ENCODE measurements around the gene IQCH. TPM values are rescaled to one million over a fixed set of nuclear protein-coding genes. Genes with fewer than 3 reads are reported as not detected.

Gene IQCH
- total RNA-seq, 2 donors from 2014 or later: 5.8 to 9.5 TPM

- 89% methylated on average over 4 of the region's 4 CpGs for WGBS
- Histone ChIP-seq H3K36me3 (no peaks in the 10 kb centered on the region), H3K27me3 (replicated peaks; ENCODE audit: insufficient read depth) (no peaks in the 10 kb centered on the region), H3K9me3 (no peaks in the 10 kb centered on the region), H3K4me3 (no peak overlapping the region), H3K4me1 (replicated peaks) (no peaks in the 10 kb centered on the region), H3K27ac (no peak overlapping the region)
- no peak for TF ChIP-seq CTCF (IDR thresholded peaks at IDR 0.05)
- TF ChIP-seq POLR2AphosphoS5 (IDR thresholded peaks at IDR 0.05): no peak
- no peak for TF ChIP-seq POLR2A (IDR thresholded peaks at IDR 0.05)
- intact Hi-C loops (cut with DNase I): no loop called here
- no peak for DNase-seq (ENCODE audit: low spot score)
These were observed 86.0 kb downstream of the IQCH start for GRCh38 chr15:67340630-67341029.

GRCh38 chr15:67341539-67341938 lies 87.0 kb downstream of the IQCH start:
- Histone ChIP-seq H3K4me3 (no peak overlapping the region), H3K9me3 (no peaks in the 10 kb centered on the region), H3K36me3 (no peaks in the 10 kb centered on the region), H3K27me3 (replicated peaks; ENCODE audit: insufficient read depth) (no peaks in the 10 kb centered on the region), H3K27ac (no peak overlapping the region), H3K4me1 (replicated peaks) (no peaks in the 10 kb centered on the region)
- DNase-seq (ENCODE audit: low spot score): no peak
- 90% methylated on average over 2 of the region's 2 CpGs for WGBS
- intact Hi-C loops (cut with DNase I): no loop called here
- TF ChIP-seq POLR2A (IDR thresholded peaks at IDR 0.05) (no peak), CTCF (IDR thresholded peaks at IDR 0.05) (no peak), POLR2AphosphoS5 (IDR thresholded peaks at IDR 0.05) (no peak)

- DNase-seq (ENCODE audit: low spot score): no peak
- Histone ChIP-seq H3K4me1 (replicated peaks) (no peaks in the 10 kb centered on the region), H3K4me3 (no peak overlapping the region), H3K27ac (no peak overlapping the region), H3K27me3 (replicated peaks; ENCODE audit: insufficient read depth) (no peaks in the 10 kb centered on the region), H3K36me3 (no peaks in the 10 kb centered on the region), H3K9me3 (no peaks in the 10 kb centered on the region)
- no peak for TF ChIP-seq CTCF (IDR thresholded peaks at IDR 0.05)
- no peak for TF ChIP-seq POLR2AphosphoS5 (IDR thresholded peaks at IDR 0.05)
- TF ChIP-seq POLR2A (IDR thresholded peaks at IDR 0.05): no peak
- intact Hi-C loops (cut with DNase I): no loop called here
These were observed 88.6 kb downstream of the IQCH start for GRCh38 chr15:67343206-67343605.

- intact Hi-C loops (cut with DNase I): no loop called here
- TF ChIP-seq POLR2A (IDR thresholded peaks at IDR 0.05) (no peak), POLR2AphosphoS5 (IDR thresholded peaks at IDR 0.05) (no peak), CTCF (IDR thresholded peaks at IDR 0.05) (no peak)
- Histone ChIP-seq H3K36me3 (no peaks in the 10 kb centered on the region), H3K27ac (no peak overlapping the region), H3K9me3 (no peaks in the 10 kb centered on the region), H3K4me3 (no peak overlapping the region), H3K4me1 (replicated peaks) (no peaks in the 10 kb centered on the region), H3K27me3 (replicated peaks; ENCODE audit: insufficient read depth) (no peaks in the 10 kb centered on the region)
- DNase-seq (ENCODE audit: low spot score): no peak
These were observed 95.0 kb downstream of the IQCH start for GRCh38 chr15:67349634-67350033.

GRCh38 chr15:67350042-67350441 lies 95.5 kb downstream of the IQCH start:
- Histone ChIP-seq H3K36me3 (no peaks in the 10 kb centered on the region), H3K9me3 (no peaks in the 10 kb centered on the region), H3K4me1 (replicated peaks) (no peaks in the 10 kb centered on the region), H3K4me3 (no peak overlapping the region), H3K27ac (no peak overlapping the region), H3K27me3 (replicated peaks; ENCODE audit: insufficient read depth) (no peaks in the 10 kb centered on the region)
- DNase-seq (ENCODE audit: low spot score): no peak
- TF ChIP-seq CTCF (IDR thresholded peaks at IDR 0.05) (no peak), POLR2AphosphoS5 (IDR thresholded peaks at IDR 0.05) (no peak), POLR2A (IDR thresholded peaks at IDR 0.05) (no peak)
- intact Hi-C loops (cut with DNase I): no loop called here
- WGBS: 83% methylated on average over 1 of the region's 1 CpG
